Upper lobe of left lung (tissue), 6 donors: ENCODE data around the gene FNDC3B. TPM values are rescaled to one million over a fixed set of nuclear protein-coding genes. Genes with fewer than 3 reads are reported as not detected.

ENCODE experiments used
- ATAC-seq, 2 donors: fragments of 200-7000 bp; cut with Tn5 transposase; one replicate each; pipeline ENCODE4 v1.9.1; 2022; ENCODE audit warnings: mild to moderate bottlenecking in 2 of 2, moderate library complexity in 2 of 2; ENCODE audit not compliant: low FRiP score in 2 of 2
- DNase-seq, 2 donors: peaks; one replicate each; pipeline ENCODE4 v3.0.0-alpha.2; 2019 to 2020
- H3K27ac ChIP-seq, 4 donors: fragments of 200-600 bp; sonication (generic); one replicate each; pipeline ENCODE4 v1.5.1; 2016 to 2019
- H3K27me3 ChIP-seq, 4 donors: fragments of 200-600 bp; sonication (generic); one replicate each; pipeline ENCODE4 v1.5.1; 2017 to 2019
- H3K36me3 ChIP-seq, 4 donors: fragments of 200-600 bp; sonication (generic); one replicate each; pipeline ENCODE4 v1.5.1; 2016 to 2019
- H3K4me1 ChIP-seq, 4 donors: fragments of 200-600 bp; sonication (generic); one replicate each; pipeline ENCODE4 v1.5.1; 2018 to 2019
- H3K4me3 ChIP-seq, 4 donors: fragments of 200-600 bp; sonication (generic); one replicate each; pipeline ENCODE4 v1.5.1; 2017 to 2019; ENCODE audit warnings: mild to moderate bottlenecking in 2 of 4, moderate library complexity in 1 of 4
- H3K9me3 ChIP-seq, 4 donors: fragments of 200-600 bp; sonication (generic); one replicate each; pipeline ENCODE4 v1.5.1; 2018 to 2019
- CTCF ChIP-seq, 6 experiments: fragments of 450-650 bp in 4 of 6; fragments of 200-600 bp in 2 of 6; sonication (generic) in 2 of 6; IDR thresholded peaks; one replicate each; pipeline ENCODE4 v1.5.1; 2016 to 2019; ENCODE audit warnings: antibody characterized with exemption in 6 of 6
- EP300 ChIP-seq, 4 donors: sonication (generic); formaldehyde crosslinking; IDR thresholded peaks; one replicate each; pipeline ENCODE4 v1.5.1; 2017; ENCODE audit warnings: antibody characterized with exemption in 4 of 4, control low read depth in 2 of 4
- POLR2A ChIP-seq, 4 donors: fragments of 450-650 bp; IDR thresholded peaks; one replicate each; pipeline ENCODE4 v1.5.1; 2016 to 2017; ENCODE audit warnings: antibody characterized with exemption in 4 of 4, mild to moderate bottlenecking in 2 of 4
- POLR2AphosphoS5 ChIP-seq, 2 donors: sonication (generic); formaldehyde crosslinking; IDR thresholded peaks; one replicate each; pipeline ENCODE4 v1.5.1; 2017; ENCODE audit warnings: antibody characterized with exemption in 2 of 2
- whole genome bisulfite sequencing, 2 donors: methylation state at CpG; one replicate each; pipeline ENCODE4 v1.1.5; 2017 to 2018; 5-methylcytosine and 5-hydroxymethylcytosine counted together
- total RNA-seq, 6 donors: library from RNA; depleted of rRNA in 4 of 6; stranded (reverse); fragments of >200 nt in 4 of 6; gene quantifications; one replicate each; pipeline versions ENCODE4 v1.1.0 to v1.2.1, GENCODE V29; 2016 to 2021
- donor health status: DM: no; HTN: no; CAD: no; lungs with moderate emphysema.
- donor health status: DM: no; HTN: yes; CAD: no; lungs with severe emphysema.

Gene FNDC3B
- total RNA-seq, 6 donors from 2014 or later, result 73.3 to 167 (median 119) TPM

- TF ChIP-seq POLR2A (IDR thresholded peaks at IDR 0.05) (no peak), EP300 (IDR thresholded peaks at IDR 0.05) (no peak), POLR2AphosphoS5 (IDR thresholded peaks at IDR 0.05) (no peak), CTCF (IDR thresholded peaks at IDR 0.05) (no peak)
- WGBS, 2 donors, result 93 to 100% methylated on average over 2 of the region's 2 CpGs
- H3K36me3 ChIP-seq, result peaks cover 4 to 71% (median 28%) of the 10 kb centered on the region in 4 donors
- no peak overlapping the region for H3K4me3 ChIP-seq
- no peak for DNase-seq
- no peaks in the 10 kb centered on the region for H3K27me3 ChIP-seq
- H3K27ac ChIP-seq, result no peak overlapping the region
- peaks cover 0 to 4% (median 0%) of the 10 kb centered on the region in 4 donors for H3K4me1 ChIP-seq
- no peaks in the 10 kb centered on the region for H3K9me3 ChIP-seq
- ATAC-seq, result no peak
Measured at GRCh38 chr3:172359996-172360395, 320.6 kb downstream of the FNDC3B start.

- ATAC-seq, result no peak
- Histone ChIP-seq H3K4me1 (no peaks in the 10 kb centered on the region), H3K27ac (no peak overlapping the region), H3K36me3 (peaks cover 4 to 74% (median 28%) of the 10 kb centered on the region in 4 donors), H3K4me3 (no peak overlapping the region), H3K9me3 (no peaks in the 10 kb centered on the region), H3K27me3 (no peaks in the 10 kb centered on the region)
- TF ChIP-seq EP300 (IDR thresholded peaks at IDR 0.05) (no peak), POLR2AphosphoS5 (IDR thresholded peaks at IDR 0.05) (no peak), CTCF (IDR thresholded peaks at IDR 0.05) (no peak), POLR2A (IDR thresholded peaks at IDR 0.05) (no peak)
- no peak for DNase-seq
- WGBS, 2 donors, result 93 to 100% methylated on average over 1 of the region's 1 CpG
Measured at GRCh38 chr3:172362583-172362982, 323.2 kb downstream of the FNDC3B start.

DNA sequence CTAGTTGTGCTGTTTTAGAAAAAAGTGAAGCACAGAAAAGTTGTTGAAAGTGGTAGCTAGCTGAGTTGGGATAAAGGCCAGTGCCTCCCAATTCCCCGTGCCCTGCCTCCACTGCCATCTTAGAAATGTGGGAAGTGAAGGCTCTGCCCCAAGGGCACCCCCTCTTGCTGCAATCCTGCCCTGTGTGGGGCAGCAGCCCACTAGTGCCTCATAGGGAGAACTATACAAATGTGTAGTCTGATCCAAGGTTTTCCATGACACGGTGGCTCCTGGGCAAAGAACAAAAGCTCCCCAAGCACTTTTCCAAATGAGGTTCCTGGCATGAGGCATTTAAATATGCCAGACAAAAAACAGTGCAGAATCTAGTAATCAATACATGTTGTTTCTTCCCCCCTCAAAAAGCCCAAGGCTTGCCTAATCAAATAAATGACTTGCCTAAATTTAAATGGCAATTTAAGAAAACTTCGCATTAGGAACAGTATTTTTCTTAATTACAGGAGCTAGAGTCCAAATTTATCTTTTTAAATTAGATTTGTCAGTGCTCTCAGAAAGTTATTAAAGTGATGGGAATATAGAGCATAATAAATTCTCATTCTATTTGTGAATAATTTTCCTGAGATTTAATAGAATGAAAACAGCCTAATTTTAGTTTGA, 325.1 kb downstream of the FNDC3B start:
- Histone ChIP-seq H3K9me3 (no peaks in the 10 kb centered on the region), H3K36me3 (peaks cover 4 to 70% (median 28%) of the 10 kb centered on the region in 4 donors), H3K4me1 (no peaks in the 10 kb centered on the region), H3K27ac (no peak overlapping the region), H3K27me3 (no peaks in the 10 kb centered on the region), H3K4me3 (no peak overlapping the region)
- 93 to 96% methylated on average over 3 of the region's 3 CpGs for WGBS, 2 donors
- ATAC-seq (no peak), DNase-seq (no peak)
- TF ChIP-seq CTCF (IDR thresholded peaks at IDR 0.05) (no peak), EP300 (IDR thresholded peaks at IDR 0.05) (no peak), POLR2A (IDR thresholded peaks at IDR 0.05) (no peak), POLR2AphosphoS5 (IDR thresholded peaks at IDR 0.05) (no peak)

GRCh38 chr3:172365028-172365567, 325.7 kb downstream of the FNDC3B start:
- no peak overlapping the region for H3K4me3 ChIP-seq
- H3K4me1 ChIP-seq, result no peaks in the 10 kb centered on the region
- H3K9me3 ChIP-seq, result no peaks in the 10 kb centered on the region
- peaks cover 4 to 72% (median 28%) of the 10 kb centered on the region in 4 donors for H3K36me3 ChIP-seq
- H3K27me3 ChIP-seq, result no peaks in the 10 kb centered on the region
- ATAC-seq (no peak), DNase-seq (no peak)
- WGBS, 2 donors, result 98 to 100% methylated on average over 3 of the region's 3 CpGs
- H3K27ac ChIP-seq, result no peak overlapping the region
- TF ChIP-seq EP300 (IDR thresholded peaks at IDR 0.05) (no peak), CTCF (IDR thresholded peaks at IDR 0.05) (no peak), POLR2A (IDR thresholded peaks at IDR 0.05) (no peak)
